ENCODE results near the gene ENPP6. TPM values are rescaled to one million over a fixed set of nuclear protein-coding genes. Genes with fewer than 3 reads are reported as not detected.

The ENPP6 gene
- polyA plus RNA-seq, 2 of the 4 experiments (the other 2 are of a cell fraction), result not detected

DNA sequence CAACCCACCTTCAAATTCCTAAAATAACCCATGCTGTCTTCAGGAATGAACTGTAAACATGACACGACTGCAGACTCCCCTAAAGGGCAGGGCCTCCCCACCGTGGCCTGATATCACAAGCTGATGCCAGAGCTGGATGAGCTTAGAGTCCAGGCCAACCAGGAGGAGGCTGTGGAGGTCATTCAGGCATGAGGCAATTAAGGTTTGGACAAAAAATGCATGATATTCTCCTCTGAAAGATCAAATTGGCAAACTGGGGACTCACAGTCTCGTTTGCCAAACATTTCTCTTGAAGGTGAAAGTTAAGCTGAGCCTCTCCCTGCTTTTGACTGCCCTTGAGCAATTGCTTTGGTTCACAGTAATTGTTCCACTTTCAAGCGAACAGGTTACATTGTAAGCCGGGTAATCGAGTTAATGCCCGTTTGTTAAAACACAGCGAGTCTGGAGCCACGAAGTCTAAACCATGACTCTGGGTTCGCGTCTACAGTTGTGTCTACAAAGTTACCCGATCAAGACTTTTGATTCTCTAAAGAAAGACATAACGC, 105.6 kb downstream of the ENPP6 start (continued):
- TF ChIP-seq JUNB (IDR thresholded peaks at IDR 0.05) (no peak), FOXS1 (CRISPR knock-in tag; IDR thresholded peaks at IDR 0.05) (no peak), ZFP36 (IDR thresholded peaks at IDR 0.05; ENCODE audit: borderline replicate concordance, partially characterized antibody) (no peak), ZSCAN20 (CRISPR knock-in tag; IDR thresholded peaks at IDR 0.05) (no peak), CTCF (IDR thresholded peaks at IDR 0.05) (no peak)

DNA sequence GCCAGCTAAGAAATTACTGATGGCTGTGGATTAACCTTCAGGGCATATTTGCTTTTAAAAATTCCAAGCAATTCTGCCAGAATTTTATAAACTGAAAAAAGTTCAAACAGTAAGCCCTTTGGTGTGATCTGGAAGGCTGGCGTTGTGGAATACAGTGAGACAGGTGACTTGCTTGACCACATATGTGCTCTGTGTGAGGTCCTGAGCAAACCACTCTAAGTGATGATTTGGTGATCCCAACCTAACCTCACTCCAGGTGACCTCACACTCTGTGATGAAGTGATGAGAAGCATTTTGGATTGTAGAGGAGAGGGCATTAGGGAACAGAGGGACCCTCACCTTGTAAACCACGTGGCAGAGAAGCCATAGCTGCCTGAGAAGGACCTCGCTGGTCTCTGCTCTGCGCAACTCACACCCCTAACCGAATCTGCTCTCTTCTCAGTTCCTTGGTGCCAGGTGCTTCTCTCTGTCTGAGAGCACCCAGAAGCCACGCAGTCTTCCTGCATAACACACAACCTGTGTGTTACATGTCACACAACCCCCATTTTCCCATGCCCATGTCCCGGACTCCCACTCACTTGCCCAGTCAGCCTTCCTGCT, 106.3 kb downstream of the ENPP6 start:
- POLR2A ChIA-PET, result no interaction called here
- Histone ChIP-seq H3K4me2 (no peak overlapping the region), H3K27ac (no peak overlapping the region), H3K4me3 (no peak overlapping the region), H3K9me3 (no peaks in the 10 kb centered on the region), H3K4me1 (no peaks in the 10 kb centered on the region)
- DNase-seq (ENCODE audit: low read depth in 1 of 2, low spot score in 1 of 2), result no peak
- 59% methylated on average over 7 of the region's 7 CpGs for WGBS (ENCODE audit: missing lambda C conversion rate)
- FAIRE-seq, result no peak
- no peak for ATAC-seq
- CTCF ChIA-PET, result no interaction called here
- TF ChIP-seq ZSCAN20 (CRISPR knock-in tag; IDR thresholded peaks at IDR 0.05) (no peak), ESRRA (IDR thresholded peaks at IDR 0.05; ENCODE audit: borderline replicate concordance, low read length) (no peak), KDM1A (IDR thresholded peaks at IDR 0.05; ENCODE audit: low read depth) (no peak), PBX3 (IDR thresholded peaks at IDR 0.05) (no peak), CBX2 (IDR thresholded peaks at IDR 0.05; ENCODE audit: borderline replicate concordance, low read depth) (no peak), ZFP36 (IDR thresholded peaks at IDR 0.05; ENCODE audit: borderline replicate concordance, partially characterized antibody) (no peak), FOXS1 (CRISPR knock-in tag; IDR thresholded peaks at IDR 0.05) (no peak), RAD21 (conservative IDR thresholded peaks at IDR 0.05 in 1 of 2, IDR thresholded peaks at IDR 0.05 in 1 of 2) (no peak), MYC (IDR thresholded peaks at IDR 0.05; ENCODE audit: borderline replicate concordance, low read length) (no peak), ZC3H11A (IDR thresholded peaks at IDR 0.05) (no peak), FOSL2 (IDR thresholded peaks at IDR 0.05) (no peak), FOSL2 (CRISPR knock-in tag; IDR thresholded peaks at IDR 0.05) (no peak), MAFK (IDR thresholded peaks at IDR 0.05; ENCODE audit: partially characterized antibody) (no peak), HOXB13 (CRISPR knock-in tag; IDR thresholded peaks at IDR 0.05; ENCODE audit: low read depth) (no peak), POLR2A (IDR thresholded peaks at IDR 0.05; ENCODE audit: low read length) (no peak), KDM5A (IDR thresholded peaks at IDR 0.05) (no peak)
- TF ChIP-seq, protein P1, sequence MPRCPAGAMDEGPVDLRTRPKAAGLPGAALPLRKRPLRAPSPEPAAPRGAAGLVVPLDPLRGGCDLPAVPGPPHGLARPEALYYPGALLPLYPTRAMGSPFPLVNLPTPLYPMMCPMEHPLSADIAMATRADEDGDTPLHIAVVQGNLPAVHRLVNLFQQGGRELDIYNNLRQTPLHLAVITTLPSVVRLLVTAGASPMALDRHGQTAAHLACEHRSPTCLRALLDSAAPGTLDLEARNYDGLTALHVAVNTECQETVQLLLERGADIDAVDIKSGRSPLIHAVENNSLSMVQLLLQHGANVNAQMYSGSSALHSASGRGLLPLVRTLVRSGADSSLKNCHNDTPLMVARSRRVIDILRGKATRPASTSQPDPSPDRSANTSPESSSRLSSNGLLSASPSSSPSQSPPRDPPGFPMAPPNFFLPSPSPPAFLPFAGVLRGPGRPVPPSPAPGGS (IDR thresholded peaks at IDR 0.05), result no peak

- no peak for FAIRE-seq
- TF ChIP-seq CBX2 (IDR thresholded peaks at IDR 0.05; ENCODE audit: borderline replicate concordance, low read depth) (no peak), MAX (IDR thresholded peaks at IDR 0.05) (no peak), RAD21 (conservative IDR thresholded peaks at IDR 0.05 in 1 of 2, IDR thresholded peaks at IDR 0.05 in 1 of 2) (no peak)
- Histone ChIP-seq H3K9me3 (no peaks in the 10 kb centered on the region; the same call in 2 of the 3 replicates), H3K4me2 (no peak overlapping the region), H3K27ac (no peak overlapping the region), H3K4me1 (no peaks in the 10 kb centered on the region), H3K4me3 (no peak overlapping the region)
- ChIA-PET POLR2A (no interaction called here), CTCF (no interaction called here)
- ATAC-seq, result no peak
- WGBS (ENCODE audit: missing lambda C conversion rate), result 68% methylated on average over 14 of the region's 14 CpGs
- no peak for DNase-seq (ENCODE audit: low read depth in 1 of 2, low spot score in 1 of 2)
Observed at GRCh38 chr4:184110452-184111224, 107.0 kb downstream of the ENPP6 start.
